Measurements from ENCODE around the gene IPPK.

Gene IPPK

GRCh38 chr9:92669890-92670708, at the start of gene IPPK:
Gene IPPK (minus strand): TSS chr9:92670131. CDS start chr9:92669988, 143 bp downstream.
- DNase-seq: peak; percentile 99

GRCh38 chr9:92719028-92719647, 49.2 kb upstream of the IPPK start:
- DNase-seq: no peak

- DNase-seq: no peak
Measured at GRCh38 chr9:92718086-92719001, 48.4 kb upstream of the IPPK start.

GRCh38 chr9:92717201-92718085, 47.5 kb upstream of the IPPK start:
- DNase-seq: no peak

GRCh38 chr9:92716557-92716956, 46.6 kb upstream of the IPPK start:
- DNase-seq: no peak

GRCh38 chr9:92715488-92716231, 45.7 kb upstream of the IPPK start:
- no peak for DNase-seq

- DNase-seq: no peak
Measured at GRCh38 chr9:92714787-92715487, 45.0 kb upstream of the IPPK start.

- DNase-seq: no peak
Measured at GRCh38 chr9:92714016-92714415, 44.1 kb upstream of the IPPK start.

- DNase-seq: no peak
Measured at GRCh38 chr9:92713528-92713927, 43.6 kb upstream of the IPPK start.

- no peak for DNase-seq
Measured at GRCh38 chr9:92712767-92713166, 42.8 kb upstream of the IPPK start.

- DNase-seq: no peak
Measured at GRCh38 chr9:92711844-92712243, 41.9 kb upstream of the IPPK start.

GRCh38 chr9:92711146-92711545, 41.2 kb upstream of the IPPK start:
- no peak for DNase-seq

GRCh38 chr9:92710368-92710767, 40.4 kb upstream of the IPPK start:
- DNase-seq: no peak

GRCh38 chr9:92709954-92710353, 40.0 kb upstream of the IPPK start:
- DNase-seq: no peak

- DNase-seq: no peak
Measured at GRCh38 chr9:92709240-92709639, 39.3 kb upstream of the IPPK start.

GRCh38 chr9:92707530-92707929, 37.6 kb upstream of the IPPK start:
- no peak for DNase-seq

GRCh38 chr9:92706218-92706940, 36.4 kb upstream of the IPPK start:
- DNase-seq: no peak

GRCh38 chr9:92704528-92704927, 34.6 kb upstream of the IPPK start:
- no peak for DNase-seq

- DNase-seq: peak; percentile 19
Measured at GRCh38 chr9:92696619-92697018, 26.7 kb upstream of the IPPK start.

GRCh38 chr9:92686954-92687353, 17.0 kb upstream of the IPPK start:
- no peak for DNase-seq

Measured in MV-4-11 (cell line).